ENCODE results near the gene P2RY6. TPM values are rescaled to one million over a fixed set of nuclear protein-coding genes. Genes with fewer than 3 reads are reported as not detected.

Gene P2RY6
- total and polyA plus RNA-seq, 10 of the 15 experiments (the other 5 are each of a cell fraction or from before 2014, with no cell fraction given), result 0.05 to 0.90 (median 0.22) TPM; not detected in 4

GRCh38 chr11:73340164-73340563 lies 68.0 kb downstream of the P2RY6 start (continued):
- TF ChIP-seq CUX1 (IDR thresholded peaks at IDR 0.05; ENCODE audit: insufficient replicate concordance, low read depth, low read length), result no peak
- TF ChIP-seq, protein P1, sequence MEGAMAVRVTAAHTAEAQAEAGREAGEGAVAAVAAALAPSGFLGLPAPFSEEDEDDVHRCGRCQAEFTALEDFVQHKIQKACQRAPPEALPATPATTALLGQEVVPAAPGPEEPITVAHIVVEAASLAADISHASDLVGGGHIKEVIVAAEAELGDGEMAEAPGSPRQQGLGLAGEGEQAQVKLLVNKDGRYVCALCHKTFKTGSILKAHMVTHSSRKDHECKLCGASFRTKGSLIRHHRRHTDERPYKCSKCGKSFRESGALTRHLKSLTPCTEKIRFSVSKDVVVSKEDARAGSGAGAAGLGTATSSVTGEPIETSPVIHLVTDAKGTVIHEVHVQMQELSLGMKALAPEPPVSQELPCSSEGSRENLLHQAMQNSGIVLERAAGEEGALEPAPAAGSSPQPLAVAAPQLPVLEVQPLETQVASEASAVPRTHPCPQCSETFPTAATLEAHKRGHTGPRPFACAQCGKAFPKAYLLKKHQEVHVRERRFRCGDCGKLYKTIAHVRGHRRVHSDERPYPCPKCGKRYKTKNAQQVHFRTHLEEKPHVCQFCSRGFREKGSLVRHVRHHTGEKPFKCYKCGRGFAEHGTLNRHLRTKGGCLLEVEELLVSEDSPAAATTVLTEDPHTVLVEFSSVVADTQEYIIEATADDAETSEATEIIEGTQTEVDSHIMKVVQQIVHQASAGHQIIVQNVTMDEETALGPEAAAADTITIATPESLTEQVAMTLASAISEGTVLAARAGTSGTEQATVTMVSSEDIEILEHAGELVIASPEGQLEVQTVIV (IDR thresholded peaks at IDR 0.05; ENCODE audit: borderline replicate concordance, partially characterized antibody), result no peak
- no peak for TF ChIP-seq ETV6 (conservative IDR thresholded peaks at IDR 0.05 in 1 of 2, IDR thresholded peaks at IDR 0.05 in 1 of 2; ENCODE audit: borderline replicate concordance in 1 of 2, low read depth in 1 of 2)
- no peak for TF ChIP-seq ZNF274 (IDR thresholded peaks at IDR 0.05; ENCODE audit: insufficient read depth, insufficient read length)
- no peak for TF ChIP-seq CREB1 (IDR thresholded peaks at IDR 0.05; ENCODE audit: low read depth)
- TF ChIP-seq USF2 (IDR thresholded peaks at IDR 0.05; ENCODE audit: borderline replicate concordance, low read depth, low read length), result no peak
